Bronchial epithelial cell (primary cell): ENCODE results near the gene JPT1. TPM values are rescaled to one million over a fixed set of nuclear protein-coding genes. Genes with fewer than 3 reads are reported as not detected.

Experiments
- DNase-seq: peaks from one replicate; pipeline ENCODE4 v3.0.0-alpha.2; 2010; ENCODE audit warnings: low read depth
- FAIRE-seq: peaks from 2 replicates; lab custom pipeline; 2011; peaks lifted over from hg19 to GRCh38; lab: Jason Lieb, UNC
- H3K27me3 ChIP-seq: 2 replicates; pipeline ENCODE4 v1.5.1; 2011; ENCODE audit warnings: low read length; ENCODE audit not compliant: control insufficient read depth, insufficient read depth
- H3K36me3 ChIP-seq: 2 replicates; pipeline ENCODE4 v1.5.1; 2011; ENCODE audit warnings: low read length; ENCODE audit not compliant: control insufficient read depth, insufficient read depth
- H3K4me3 ChIP-seq: 2 replicates; pipeline ENCODE4 v1.5.1; 2011; ENCODE audit warnings: mild to moderate bottlenecking, low read depth, low read length, control low read depth
- CTCF ChIP-seq: IDR thresholded peaks from 2 replicates; pipeline ENCODE4 v1.5.1; 2011; ENCODE audit warnings: mild to moderate bottlenecking, moderate library complexity, low read length, control low read depth, inconsistent platforms; ENCODE audit not compliant: insufficient read depth, severe bottlenecking
- total RNA-seq: library from RNA; depleted of rRNA; stranded (reverse); fragments of >200 nt; gene quantifications from 2 replicates; pipeline ENCODE4 v1.2.1, GENCODE V29; 2014

Gene JPT1
- total RNA-seq, 1 donor from 2014 or later = 188 TPM

- Histone ChIP-seq H3K4me3 (no peak overlapping the region), H3K36me3 (no peaks in the 10 kb centered on the region), H3K27me3 (no peaks in the 10 kb centered on the region)
- no peak for DNase-seq
- no peak for TF ChIP-seq CTCF
- FAIRE-seq = no peak
Observed at GRCh38 chr17:75086496-75087181, 67.7 kb downstream of the JPT1 start.

Other genes starting within 250 kb of the JPT1 start
- gene USH1G, start 231.3 kb downstream of the JPT1 start, total RNA-seq = 1.1 and 3.3 TPM in 2 replicates
- gene OTOP2, start 230.2 kb downstream of the JPT1 start, total RNA-seq = under 0.01 TPM in 1 of 2 replicates, not detected in the other
- under 0.01 and 0.26 TPM in 2 replicates for gene OTOP3, start 218.6 kb downstream of the JPT1 start, total RNA-seq
- gene HID1, start 181.8 kb downstream of the JPT1 start, total RNA-seq = 5.5 and 6.4 TPM in 2 replicates
- gene CDR2L, start 166.9 kb downstream of the JPT1 start, total RNA-seq = 4.7 and 6.1 TPM in 2 replicates
- 23.8 and 41.6 TPM in 2 replicates for gene MRPL58, start 141.8 kb downstream of the JPT1 start, total RNA-seq
- 239 and 277 TPM in 2 replicates for gene ATP5PD, start 107.5 kb downstream of the JPT1 start, total RNA-seq
- 5.0 and 7.8 TPM in 2 replicates for gene KCTD2, start 107.3 kb downstream of the JPT1 start, total RNA-seq
- 15.0 and 18.1 TPM in 2 replicates for gene SLC16A5, start 66.6 kb downstream of the JPT1 start, total RNA-seq
- 1.8 and 3.2 TPM in 2 replicates for gene ARMC7, start 44.5 kb downstream of the JPT1 start, total RNA-seq
- gene NT5C, start 22.8 kb downstream of the JPT1 start, total RNA-seq = 47.0 and 57.1 TPM in 2 replicates
- gene SUMO2, start 28.4 kb upstream of the JPT1 start, total RNA-seq = 60.0 and 87.1 TPM in 2 replicates
- 21.4 and 22.4 TPM in 2 replicates for gene NUP85, start 51.2 kb upstream of the JPT1 start, total RNA-seq
- 14.5 and 14.7 TPM in 2 replicates for gene GGA3, start 107.1 kb upstream of the JPT1 start, total RNA-seq
- gene MRPS7, start 107.4 kb upstream of the JPT1 start, total RNA-seq = 83.3 and 83.5 TPM in 2 replicates
- gene MIF4GD, start 116.7 kb upstream of the JPT1 start, total RNA-seq = 30.0 and 36.4 TPM in 2 replicates
- 10.2 and 12.1 TPM in 2 replicates for gene SLC25A19, start 134.9 kb upstream of the JPT1 start, total RNA-seq